Middle frontal gyrus (tissue), 1 donor: Measurements from ENCODE around the gene VAX1.

ENCODE experiments used
- DNase-seq: peaks from one replicate; pipeline ENCODE4 v3.0.0-alpha.2; 2015; ENCODE audit warnings: low spot score; ENCODE audit errors: extremely low spot score

Gene VAX1

GRCh38 chr10:117164592-117165537 is 26.8 kb upstream of the VAX1 start:
- DNase-seq, result no peak

GRCh38 chr10:117163954-117164548 is 26.0 kb upstream of the VAX1 start:
- DNase-seq, result no peak

GRCh38 chr10:117163061-117163953 is 25.2 kb upstream of the VAX1 start:
- DNase-seq, result no peak

GRCh38 chr10:117162093-117163060 is 24.3 kb upstream of the VAX1 start:
- no peak for DNase-seq

- DNase-seq, result no peak
These were observed 23.4 kb upstream of the VAX1 start for GRCh38 chr10:117161386-117162033.

- DNase-seq, result no peak
These were observed 22.5 kb upstream of the VAX1 start for GRCh38 chr10:117160567-117160966.

GRCh38 chr10:117159390-117159789 is 21.3 kb upstream of the VAX1 start:
- no peak for DNase-seq

- no peak for DNase-seq
These were observed 20.2 kb upstream of the VAX1 start for GRCh38 chr10:117158297-117158696.

GRCh38 chr10:117152668-117153067 is 14.6 kb upstream of the VAX1 start:
- no peak for DNase-seq

GRCh38 chr10:117148284-117148683 is 10.2 kb upstream of the VAX1 start:
- DNase-seq, result no peak

- DNase-seq, result no peak
These were observed 6.9 kb upstream of the VAX1 start for GRCh38 chr10:117145019-117145418.

- no peak for DNase-seq
These were observed 5.2 kb upstream of the VAX1 start for GRCh38 chr10:117143103-117143823.

- DNase-seq, result no peak
These were observed 2.4 kb upstream of the VAX1 start for GRCh38 chr10:117140525-117140902.

- DNase-seq, result no peak
These were observed 1.8 kb upstream of the VAX1 start for GRCh38 chr10:117139581-117140524.

GRCh38 chr10:117138838-117139580 is 939 bp upstream of the VAX1 start:
- DNase-seq, result no peak

GRCh38 chr10:117137031-117137910 is 799 bp downstream of the VAX1 start:
- no peak for DNase-seq
